Measurements from ENCODE around the gene RAX2. TPM values are rescaled to one million over a fixed set of nuclear protein-coding genes. Genes with fewer than 3 reads are reported as not detected.
"Not testable (repeated sequence)": the region's sequence is repeated elsewhere in the genome, so short reads cannot be mapped to it uniquely, and the experiment has no call there.

The RAX2 gene
- total RNA-seq, 1 donor from 2014 or later, result not detected

- no peak overlapping the region for H3K27ac Mint-ChIP-seq
- H3K9me3 Mint-ChIP-seq (ENCODE audit: low read depth), result no peaks in the 10 kb centered on the region
- H3K27me3 Mint-ChIP-seq, result no peaks in the 10 kb centered on the region
- peaks cover 4% of the 10 kb centered on the region for H3K36me3 Mint-ChIP-seq (ENCODE audit: insufficient read depth)
- TF ChIP-seq CTCF (IDR thresholded peaks at IDR 0.05; ENCODE audit: unreplicated experiment), result no peak
- no peak for DNase-seq (ENCODE audit: low spot score, unreplicated experiment)
- H3K4me3 Mint-ChIP-seq (ENCODE audit: low read depth), result no peak overlapping the region
- H3K4me1 Mint-ChIP-seq (ENCODE audit: low read depth), result peaks cover 3% of the 10 kb centered on the region
These were observed 5.5 kb downstream of the RAX2 start for GRCh38 chr19:3766520-3766919.

GRCh38 chr19:3765757-3766156 is 6.3 kb downstream of the RAX2 start:
- not testable (repeated sequence) for H3K4me3 Mint-ChIP-seq (ENCODE audit: low read depth); H3K27ac Mint-ChIP-seq; H3K4me1 Mint-ChIP-seq (ENCODE audit: low read depth); DNase-seq (ENCODE audit: low spot score, unreplicated experiment); H3K27me3 Mint-ChIP-seq; H3K36me3 Mint-ChIP-seq (ENCODE audit: insufficient read depth); H3K9me3 Mint-ChIP-seq (ENCODE audit: low read depth)

DNA sequence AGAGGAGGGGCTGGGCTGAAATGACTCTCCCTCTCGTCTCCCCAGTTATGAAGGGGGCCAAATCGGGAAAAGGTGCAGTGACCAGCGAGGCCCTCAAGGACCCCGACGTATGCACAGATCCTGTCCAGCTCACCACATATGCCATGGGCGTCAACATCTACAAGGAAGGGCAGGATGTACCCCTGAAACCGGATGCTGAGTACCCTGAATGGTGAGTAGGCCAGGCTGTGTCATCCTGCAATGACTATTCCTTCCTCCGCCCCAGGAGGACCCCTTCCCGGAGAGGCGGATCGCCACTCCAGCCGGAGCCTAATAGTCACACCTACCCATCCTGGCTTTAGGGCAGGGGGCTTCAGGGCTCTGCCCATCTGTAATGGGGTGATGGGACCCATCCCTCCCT is 6.9 kb downstream of the RAX2 start:
- H3K4me3 Mint-ChIP-seq (ENCODE audit: low read depth), result no peak overlapping the region
- H3K36me3 Mint-ChIP-seq (ENCODE audit: insufficient read depth), result peaks cover 4% of the 10 kb centered on the region
- no peaks in the 10 kb centered on the region for H3K9me3 Mint-ChIP-seq (ENCODE audit: low read depth)
- H3K27me3 Mint-ChIP-seq, result no peaks in the 10 kb centered on the region
- no peak for DNase-seq (ENCODE audit: low spot score, unreplicated experiment)
- H3K27ac Mint-ChIP-seq, result no peak overlapping the region
- peaks cover 7% of the 10 kb centered on the region for H3K4me1 Mint-ChIP-seq (ENCODE audit: low read depth)
- no peak for TF ChIP-seq CTCF (IDR thresholded peaks at IDR 0.05; ENCODE audit: unreplicated experiment)

GRCh38 chr19:3762501-3763459 is 9.2 kb downstream of the RAX2 start, which contains the start of gene MRPL54:
MRPL54 (plus strand) TSS chr19:3762682; CDS start chr19:3762701, 19 bp downstream.
- Mint-ChIP-seq H3K4me1 (ENCODE audit: low read depth) (peaks cover 7% of the 10 kb centered on the region), H3K36me3 (ENCODE audit: insufficient read depth) (peaks cover 1% of the 10 kb centered on the region), H3K27me3 (no peaks in the 10 kb centered on the region), H3K9me3 (ENCODE audit: low read depth) (no peaks in the 10 kb centered on the region), H3K4me3 (ENCODE audit: low read depth) (peak within 1 kb of the TSS; percentile 94), H3K27ac (peak within 1 kb of the TSS; percentile 99)
- peak; percentile 99 for DNase-seq (ENCODE audit: low spot score, unreplicated experiment)
- TF ChIP-seq CTCF (IDR thresholded peaks at IDR 0.05; ENCODE audit: unreplicated experiment), result no peak

- no peak for TF ChIP-seq CTCF (IDR thresholded peaks at IDR 0.05; ENCODE audit: unreplicated experiment)
- Mint-ChIP-seq H3K4me3 (ENCODE audit: low read depth) (peak overlapping the region; percentile 94), H3K36me3 (ENCODE audit: insufficient read depth) (peaks cover 1% of the 10 kb centered on the region), H3K27ac (peak overlapping the region; percentile 99), H3K27me3 (no peaks in the 10 kb centered on the region), H3K4me1 (ENCODE audit: low read depth) (peaks cover 7% of the 10 kb centered on the region), H3K9me3 (ENCODE audit: low read depth) (no peaks in the 10 kb centered on the region)
- no peak for DNase-seq (ENCODE audit: low spot score, unreplicated experiment)
These were observed 9.9 kb downstream of the RAX2 start for GRCh38 chr19:3762130-3762473.

All from progenitor cell of endocrine pancreas (in vitro differentiated cells).